HFFc6 (cell line): Measurements from ENCODE around the gene NUP155. TPM values are rescaled to one million over a fixed set of nuclear protein-coding genes. Genes with fewer than 3 reads are reported as not detected.
A peak's percentile ranks its signal among the peaks of the same experiment; 100 is the strongest.
"Not testable (repeated sequence)": the region's sequence is repeated elsewhere in the genome, so short reads cannot be mapped to it uniquely, and the experiment has no call there.

Source experiments
- DNase-seq: peaks from one replicate; pipeline ENCODE4 v3.0.0-alpha.2; 2018
- H3K27ac Mint-ChIP-seq: 2 replicates; pipeline ENCODE4 v1.8.0; 2020; ENCODE audit warnings: mild to moderate bottlenecking, mixed read lengths
- H3K27me3 Mint-ChIP-seq: 2 replicates; pipeline ENCODE4 v1.8.0; 2021; ENCODE audit warnings: mild to moderate bottlenecking, moderate library complexity, mixed read lengths; ENCODE audit not compliant: insufficient read depth
- H3K36me3 Mint-ChIP-seq: 2 replicates; pipeline ENCODE4 v1.8.0; 2021; ENCODE audit warnings: low read depth, mixed read lengths
- H3K4me1 Mint-ChIP-seq: 2 replicates; pipeline ENCODE4 v1.8.0; 2020; ENCODE audit warnings: low read depth, mixed read lengths
- H3K4me3 Mint-ChIP-seq: 2 replicates; pipeline ENCODE4 v1.8.0; 2020; ENCODE audit warnings: mild to moderate bottlenecking, moderate library complexity, mixed read lengths
- H3K9me3 Mint-ChIP-seq: 2 replicates; pipeline ENCODE4 v1.8.0; 2020; ENCODE audit warnings: mild to moderate bottlenecking, mixed read lengths
- CTCF ChIP-seq: fragments of 200-600 bp; sonication (generic); IDR thresholded peaks from 2 replicates; pipeline ENCODE4 v1.5.0; 2021; ENCODE audit warnings: antibody characterized with exemption, mild to moderate bottlenecking
- total RNA-seq, 6 experiments: library from RNA; stranded (reverse); fragmentation: NEBNext Ultra II Directional; extraction: Animal tissue kit (Norgen Biotek cat#: 25700); gene quantifications; 2 replicates in 1 of 6; 3 replicates in 5 of 6; pipeline ENCODE4 v1.2.3, GENCODE V29; 2021

The NUP155 gene
- total RNA-seq, 6 experiments from 2014 or later: 22.2 to 39.1 (median 32.9) TPM

DNA sequence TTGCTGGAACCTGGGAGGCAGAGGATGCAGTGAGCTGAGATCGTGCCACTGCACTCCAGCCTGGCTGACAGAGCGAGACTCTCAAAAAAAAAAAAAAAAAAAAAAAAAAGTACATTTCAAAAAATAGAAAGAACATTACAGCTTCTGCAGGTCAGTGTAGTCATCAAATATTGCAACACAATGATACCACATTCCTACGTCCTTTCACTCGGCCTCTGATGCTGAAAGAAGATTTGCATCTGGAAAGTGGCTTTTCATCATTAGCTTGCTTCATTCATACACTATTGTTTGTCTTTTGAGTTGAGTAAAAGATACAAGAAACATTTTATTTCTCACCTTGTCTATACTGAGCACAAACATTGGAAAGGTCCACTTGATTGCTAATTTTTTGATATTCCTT lies 62.1 kb downstream of the NUP155 start:
- no peak overlapping the region for H3K27ac Mint-ChIP-seq
- no peaks in the 10 kb centered on the region for H3K9me3 Mint-ChIP-seq
- no peak for DNase-seq
- H3K27me3 Mint-ChIP-seq: no peaks in the 10 kb centered on the region; the same call in 1 of the 2 replicates
- no peak overlapping the region for H3K4me3 Mint-ChIP-seq
- no peak for TF ChIP-seq CTCF
- H3K4me1 Mint-ChIP-seq: no peaks in the 10 kb centered on the region
- peaks cover 28% of the 10 kb centered on the region for H3K36me3 Mint-ChIP-seq

DNA sequence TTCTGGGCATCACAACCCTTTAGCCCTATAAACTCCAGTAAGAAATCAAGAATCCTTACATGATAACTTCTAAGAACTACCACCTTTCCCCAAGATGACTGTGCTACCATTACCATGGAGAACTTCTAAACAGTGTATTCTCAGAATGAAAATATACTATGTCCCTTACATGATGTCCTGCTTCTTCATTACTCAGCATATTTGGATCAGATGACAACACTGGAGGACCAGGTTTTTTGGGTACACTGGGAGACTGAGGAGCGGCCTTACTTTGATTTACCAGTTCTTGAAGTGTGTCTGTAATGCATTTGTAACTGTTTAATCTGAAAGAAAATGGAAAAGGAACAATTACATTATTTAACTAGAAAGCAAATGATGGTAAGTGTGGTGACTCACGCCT lies 66.0 kb downstream of the NUP155 start:
- H3K4me3 Mint-ChIP-seq: no peak overlapping the region

DNA sequence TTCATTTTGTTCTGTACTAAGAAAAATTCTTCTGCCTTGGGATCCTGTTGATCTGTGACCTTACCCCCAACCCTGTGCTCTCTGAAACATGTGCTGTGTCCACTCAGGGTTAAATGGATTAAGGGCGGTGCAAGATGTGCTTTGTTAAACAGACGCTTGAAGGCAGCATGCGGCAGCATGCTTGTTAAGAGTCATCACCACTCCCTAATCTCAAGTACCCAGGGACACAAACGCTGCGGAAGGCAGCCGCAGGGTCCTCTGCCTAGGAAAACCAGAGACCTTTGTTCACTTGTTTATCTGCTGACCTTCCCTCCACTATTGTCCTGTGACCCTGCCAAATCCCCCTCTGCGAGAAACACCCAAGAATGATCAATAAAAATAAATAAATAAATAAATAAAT lies 74.6 kb downstream of the NUP155 start:
- not testable (repeated sequence) for DNase-seq, H3K27ac Mint-ChIP-seq, H3K4me3 Mint-ChIP-seq, H3K27me3 Mint-ChIP-seq, H3K9me3 Mint-ChIP-seq, H3K4me1 Mint-ChIP-seq
- peaks cover 22% of the 10 kb centered on the region for H3K36me3 Mint-ChIP-seq

More for the DNA sequence above, 66.0 kb downstream of the NUP155 start:
- Mint-ChIP-seq H3K9me3 (no peaks in the 10 kb centered on the region), H3K27me3 (no peaks in the 10 kb centered on the region; the same call in 1 of the 2 replicates), H3K27ac (no peak overlapping the region), H3K36me3 (peaks cover 26% of the 10 kb centered on the region), H3K4me1 (no peaks in the 10 kb centered on the region)
- no peak for TF ChIP-seq CTCF
- no peak for DNase-seq

- Mint-ChIP-seq H3K4me1 (no peaks in the 10 kb centered on the region), H3K36me3 (peaks cover 46% of the 10 kb centered on the region), H3K27me3 (peaks cover 2% of the 10 kb centered on the region), H3K4me3 (no peak overlapping the region), H3K27ac (no peak overlapping the region), H3K9me3 (peaks cover 50% of the 10 kb centered on the region)
- DNase-seq: no peak
- no peak for TF ChIP-seq CTCF
Observed at GRCh38 chr5:37283214-37283820, 87.6 kb downstream of the NUP155 start.

GRCh38 chr5:37275511-37275910 lies 95.4 kb downstream of the NUP155 start:
- Mint-ChIP-seq H3K4me1 (peaks cover 11% of the 10 kb centered on the region), H3K9me3 (peaks cover 23% of the 10 kb centered on the region), H3K27ac (no peak overlapping the region), H3K27me3 (peaks cover 2% of the 10 kb centered on the region; the same call in 1 of the 2 replicates), H3K36me3 (peaks cover 24% of the 10 kb centered on the region), H3K4me3 (no peak overlapping the region)
- TF ChIP-seq CTCF: no peak
- DNase-seq: no peak

DNA sequence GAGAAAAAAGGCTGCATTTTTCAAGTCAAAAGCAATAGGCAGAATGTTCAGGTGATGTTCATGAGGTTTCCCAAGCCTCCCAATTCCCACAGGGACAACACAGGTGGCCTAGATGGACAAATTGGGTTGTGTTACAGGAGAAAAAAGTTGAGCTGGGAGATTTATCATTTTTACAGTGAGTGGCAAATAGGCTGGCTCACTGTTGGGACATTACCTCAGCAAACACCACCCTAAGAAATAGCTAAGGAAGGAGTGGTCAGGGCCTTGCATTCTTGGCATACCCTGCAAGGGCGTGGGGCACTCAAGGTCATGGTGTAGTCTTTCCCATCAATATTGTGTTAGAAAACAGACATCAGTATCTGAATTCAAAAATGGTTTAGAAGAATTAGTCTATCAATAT lies 98.4 kb downstream of the NUP155 start:
- Mint-ChIP-seq H3K27me3 (no peaks in the 10 kb centered on the region), H3K9me3 (peaks cover 16% of the 10 kb centered on the region), H3K4me3 (peak overlapping the region; percentile 38), H3K36me3 (peaks cover 20% of the 10 kb centered on the region), H3K27ac (peak overlapping the region; percentile 91), H3K4me1 (peaks cover 11% of the 10 kb centered on the region)
- DNase-seq: peak; percentile 40
- no peak for TF ChIP-seq CTCF

- H3K4me1 Mint-ChIP-seq: peaks cover 11% of the 10 kb centered on the region
Observed at GRCh38 chr5:37268100-37268499, 102.8 kb downstream of the NUP155 start.

More at GRCh38 chr5:37268100-37268499, 102.8 kb downstream of the NUP155 start:
- H3K4me3 Mint-ChIP-seq, H3K27ac Mint-ChIP-seq, DNase-seq, H3K27me3 Mint-ChIP-seq: not testable (repeated sequence)
- Mint-ChIP-seq H3K9me3 (peaks cover 16% of the 10 kb centered on the region), H3K36me3 (peaks cover 20% of the 10 kb centered on the region)
